K562 (cell line): Measurements from ENCODE around the gene HSD17B8. TPM values are rescaled to one million over a fixed set of nuclear protein-coding genes. Genes with fewer than 3 reads are reported as not detected.

Experiments
- ATAC-seq: fragments of 200-7000 bp; cut with Tn5 transposase; 3 replicates; pipeline ENCODE4 v1.9.1; 2020; ENCODE audit warnings: moderate library complexity
- BruUV-seq: library from RNA; stranded (reverse); fragments of 400-500 nt; replicated peaks from 2 replicates; lab custom pipeline; 2021; lab: Mats Ljungman, UMichigan
- CTCF ChIA-PET: fragments of 300-600 bp; formaldehyde crosslinking; extraction: SDS; loops from one replicate; lab custom pipeline; 2021; ENCODE audit warnings: low intra/inter-chr PET ratio; lab: Yijun Ruan, JAX
- POLR2A ChIA-PET: fragments of 300-600, 350-650 bp; sonication (Branson Sonifier 250); formaldehyde crosslinking; extraction: SDS; loops from one replicate; lab custom pipeline; 2021; ENCODE audit warnings: antibody characterized with exemption, inconsistent platforms; lab: Yijun Ruan, JAX
- DNase-seq, 4 experiments: peaks; one replicate each; pipeline versions ENCODE4 v3.0.0 to v3.0.0-alpha.2; 2011 to 2018; ENCODE audit warnings: low spot score in 3 of 4, mixed read lengths in 3 of 4; ENCODE audit errors: extremely low read depth in 1 of 4
- FAIRE-seq: peaks from 2 replicates; lab custom pipeline; 2011; peaks lifted over from hg19 to GRCh38; lab: Jason Lieb, UNC
- H2AFZ ChIP-seq: 2 replicates; pipeline ENCODE4 v1.6.0; 2011; ENCODE audit warnings: low read depth, low read length, control low read depth, inconsistent platforms
- H3K27ac ChIP-seq: fragments of 200-600 bp; 3 replicates; pipeline ENCODE4 v1.8.0; 2011; ENCODE audit warnings: low read depth, mild to moderate bottlenecking, control low read depth, inconsistent platforms, low read length, moderate library complexity, mixed read lengths; ENCODE audit errors: extremely low read depth
- H3K27me3 ChIP-seq, 2 experiments: fragments of 300-600 bp in 1 of 2; 2 replicates in 1 of 2; 3 replicates in 1 of 2; pipeline versions ENCODE4 v1.6.0 to v1.8.0; 2011; ENCODE audit warnings: inconsistent platforms in 2 of 2, low read length in 2 of 2, mild to moderate bottlenecking in 1 of 2, mixed read lengths in 1 of 2, moderate library complexity in 1 of 2; ENCODE audit not compliant: control insufficient read depth in 2 of 2, insufficient read depth in 2 of 2
- H3K36me3 ChIP-seq: fragments of 300-600 bp; 3 replicates; pipeline ENCODE4 v1.8.0; 2011; ENCODE audit warnings: mild to moderate bottlenecking, low read length, inconsistent platforms; ENCODE audit not compliant: control insufficient read depth, insufficient read depth
- H3K4me1 ChIP-seq, 2 experiments: fragments of 200-600 bp in 1 of 2; replicated peaks in 1 of 2; 2 replicates in 1 of 2; 3 replicates in 1 of 2; pipeline versions ENCODE4 v1.5.1 to v1.8.0; 2011; ENCODE audit warnings: inconsistent platforms in 2 of 2, low read length in 2 of 2, mild to moderate bottlenecking in 1 of 2, mixed read lengths in 1 of 2, moderate library complexity in 1 of 2; ENCODE audit not compliant: control insufficient read depth in 2 of 2, insufficient read depth in 2 of 2
- H3K4me2 ChIP-seq: 2 replicates; pipeline ENCODE4 v1.6.1; 2011; ENCODE audit warnings: low read length, control low read depth, inconsistent platforms, mixed read lengths; ENCODE audit not compliant: insufficient read depth
- H3K4me3 ChIP-seq: fragments of 200-600 bp; sonication (generic), shearing (Covaris generic); 2 replicates; pipeline ENCODE4 v1.5.1; 2016; ENCODE audit warnings: control low read depth, inconsistent platforms
- H3K79me2 ChIP-seq: fragments of 200-600 bp; 3 replicates; pipeline ENCODE4 v1.8.0; 2011; ENCODE audit warnings: low read length, inconsistent platforms; ENCODE audit not compliant: control insufficient read depth, insufficient read depth
- H3K9ac ChIP-seq, 2 experiments: 2 replicates each; pipeline versions ENCODE4 v1.6.0 to v1.6.1; 2011; ENCODE audit warnings: low read depth in 2 of 2, low read length in 2 of 2, control low read depth in 1 of 2, inconsistent platforms in 1 of 2, mild to moderate bottlenecking in 1 of 2, mixed read lengths in 1 of 2; ENCODE audit not compliant: insufficient read depth in 1 of 2
- H3K9me1 ChIP-seq: one replicate; pipeline ENCODE4 v1.6.0; 2011; ENCODE audit warnings: inconsistent platforms, mild to moderate bottlenecking, low read length, moderate library complexity; ENCODE audit not compliant: control insufficient read depth, insufficient read depth
- H3K9me3 ChIP-seq: replicated peaks from 2 replicates; pipeline ENCODE4 v1.5.1; 2011; ENCODE audit warnings: low read depth, low read length, inconsistent platforms; ENCODE audit not compliant: control insufficient read depth, insufficient read depth
- H4K20me1 ChIP-seq: replicated peaks from 2 replicates; pipeline ENCODE4 v1.6.1; 2011; ENCODE audit warnings: low read length, inconsistent platforms, mixed read lengths; ENCODE audit not compliant: control insufficient read depth, insufficient read depth
- ADNP ChIP-seq: fragments of 200-800 bp; sonication (Bioruptor generic); IDR thresholded peaks from 2 replicates; pipeline ENCODE4 v1.6.1; 2016; ENCODE audit warnings: missing genetic modification characterization, missing compliant biosample characterization
- ARID1B ChIP-seq: fragments of 450-650 bp; IDR thresholded peaks from 2 replicates; pipeline ENCODE4 v1.6.1; 2016; ENCODE audit warnings: antibody characterized with exemption, mild to moderate bottlenecking, inconsistent platforms
- SAFB2 ChIP-seq: fragments of 200-400 bp; formaldehyde crosslinking; IDR thresholded peaks from 2 replicates; pipeline ENCODE4 v1.6.1; 2018; ENCODE audit warnings: borderline replicate concordance, low read length, low read depth, moderate library complexity; ENCODE audit not compliant: severe bottlenecking
- SMARCE1 ChIP-seq: fragments of 450-650 bp; IDR thresholded peaks from 2 replicates; pipeline ENCODE4 v1.7.1; 2016; ENCODE audit warnings: mild to moderate bottlenecking
- TAF15 ChIP-seq: fragments of 200-400 bp; formaldehyde crosslinking; IDR thresholded peaks from 2 replicates; pipeline ENCODE4 v1.6.1; 2017; ENCODE audit warnings: mild to moderate bottlenecking, low read depth, low read length, moderate library complexity
- ZNF551 ChIP-seq: fragments of 250-450 bp; sonication (Bioruptor Pico); IDR thresholded peaks from 2 replicates; pipeline ENCODE4 v1.5.0; 2021; ENCODE audit warnings: mild to moderate bottlenecking, moderate library complexity
- WGBS: fragments of 100-300 bp; shearing (Covaris generic); methylation state at CpG from one replicate; pipeline ENCODE4 v1.1.6; 2016; ENCODE audit warnings: low coverage, mixed read lengths; ENCODE audit not compliant: insufficient coverage; ENCODE audit errors: missing lambda C conversion rate; 5-methylcytosine and 5-hydroxymethylcytosine counted together
- in situ Hi-C: fragments of 300-500 bp; cut with MboI; formaldehyde crosslinking; loops from 4 replicates; pipeline ENCODE4 v1.15.0; 2018; ENCODE audit warnings: inconsistent platforms, mixed read lengths
- intact Hi-C: fragments of 100-400 bp; cut with micrococcal nuclease; formaldehyde crosslinking; loops from 2 replicates; pipeline ENCODE4 v1.14.2; 2022
- polyA plus RNA-seq, 8 experiments: library from polyadenylated mRNA; depleted of rRNA in 4 of 8; stranded (reverse) in 5 of 8; unstranded in 3 of 8; fragments of >200 nt; fragmentation: Nextera tagmentation in 2 of 8; fragmentation: Illumina TruSeq in 1 of 8; extraction: Ambion mirVana in 2 of 8; extraction: Trizol in 1 of 8; gene quantifications; 2 replicates each; pipeline versions ENCODE4 v1.2.1 to v1.2.3, GENCODE V29; 2011 to 2014; ENCODE audit warnings: inconsistent platforms in 1 of 8, missing spikeins in 1 of 8
- total RNA-seq, 7 experiments: library from RNA; depleted of rRNA in 6 of 7; stranded (reverse); fragments of >200 nt in 6 of 7; fragmentation: Illumina TruSeq in 2 of 7; extraction: Trizol in 2 of 7; gene quantifications; 2 replicates each; pipeline versions ENCODE4 v1.2.1 to v1.2.3, GENCODE V29; 2011 to 2021; ENCODE audit warnings: low replicate concordance in 1 of 7
- TF ChIP-seq, protein P1 (sequence below): fragments of 150-350 bp; conservative IDR thresholded peaks from 2 replicates; pipeline ENCODE4 v1.6.1; 2014; ENCODE audit warnings: low read length
- TF ChIP-seq, protein P2 (sequence below): fragments of 200-800 bp; sonication (Bioruptor generic); IDR thresholded peaks from 2 replicates; pipeline ENCODE4 v1.6.1; 2017; ENCODE audit warnings: missing genetic modification characterization, missing compliant biosample characterization

Gene HSD17B8
- total and polyA plus RNA-seq, 9 of the 15 experiments (the other 6 are each of a cell fraction or from before 2014, with no cell fraction given): 3.7 to 35.2 (median 14.2) TPM

DNA sequence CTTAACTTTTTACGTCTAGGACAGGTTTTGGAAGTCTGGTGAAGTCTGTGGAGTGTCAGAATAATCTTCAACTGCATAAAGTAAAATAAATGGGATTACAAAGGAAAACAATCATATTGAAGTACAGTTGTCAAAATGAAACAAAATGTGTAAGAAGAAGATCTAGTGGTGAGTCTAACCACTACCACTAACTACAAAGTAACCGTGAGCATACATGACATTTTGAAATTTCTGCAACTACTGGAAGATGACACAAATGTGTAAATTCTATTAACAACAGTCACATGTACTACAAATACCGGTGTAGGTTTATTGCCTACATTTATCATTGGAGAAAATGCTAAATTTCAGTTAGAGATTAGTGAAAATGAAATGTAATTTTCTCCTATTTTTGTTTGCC, 37.5 kb downstream of the HSD17B8 start:
- Histone ChIP-seq H4K20me1 (0 out of 2 replicates have a peak, but pooled peaks cover 3% of the 10 kb centered on the region), H3K4me2 (no peak overlapping the region), H3K9ac (no peak overlapping the region), H3K36me3 (no peaks in the 10 kb centered on the region), H3K27ac (no peak overlapping the region), H3K79me2 (no peaks in the 10 kb centered on the region), H3K9me1 (no peaks in the 10 kb centered on the region), H3K4me3 (no peak overlapping the region), H3K9me3 (no peaks in the 10 kb centered on the region), H3K4me1 (no peaks in the 10 kb centered on the region), H3K27me3 (peaks cover 42 to 43% of the 10 kb centered on the region in 2 experiments), H2AFZ (no peak overlapping the region)
- ChIA-PET CTCF (no interaction called here), POLR2A (interaction anchor here (0.7 kb wide), 1 partner anchor 30 kb away, joined by 3 read pairs; the partner anchor contains the start of genes RPS18 and VPS52)
- intact Hi-C loops: no loop called here
- TF ChIP-seq SAFB2: no peak
- TF ChIP-seq, protein P1, sequence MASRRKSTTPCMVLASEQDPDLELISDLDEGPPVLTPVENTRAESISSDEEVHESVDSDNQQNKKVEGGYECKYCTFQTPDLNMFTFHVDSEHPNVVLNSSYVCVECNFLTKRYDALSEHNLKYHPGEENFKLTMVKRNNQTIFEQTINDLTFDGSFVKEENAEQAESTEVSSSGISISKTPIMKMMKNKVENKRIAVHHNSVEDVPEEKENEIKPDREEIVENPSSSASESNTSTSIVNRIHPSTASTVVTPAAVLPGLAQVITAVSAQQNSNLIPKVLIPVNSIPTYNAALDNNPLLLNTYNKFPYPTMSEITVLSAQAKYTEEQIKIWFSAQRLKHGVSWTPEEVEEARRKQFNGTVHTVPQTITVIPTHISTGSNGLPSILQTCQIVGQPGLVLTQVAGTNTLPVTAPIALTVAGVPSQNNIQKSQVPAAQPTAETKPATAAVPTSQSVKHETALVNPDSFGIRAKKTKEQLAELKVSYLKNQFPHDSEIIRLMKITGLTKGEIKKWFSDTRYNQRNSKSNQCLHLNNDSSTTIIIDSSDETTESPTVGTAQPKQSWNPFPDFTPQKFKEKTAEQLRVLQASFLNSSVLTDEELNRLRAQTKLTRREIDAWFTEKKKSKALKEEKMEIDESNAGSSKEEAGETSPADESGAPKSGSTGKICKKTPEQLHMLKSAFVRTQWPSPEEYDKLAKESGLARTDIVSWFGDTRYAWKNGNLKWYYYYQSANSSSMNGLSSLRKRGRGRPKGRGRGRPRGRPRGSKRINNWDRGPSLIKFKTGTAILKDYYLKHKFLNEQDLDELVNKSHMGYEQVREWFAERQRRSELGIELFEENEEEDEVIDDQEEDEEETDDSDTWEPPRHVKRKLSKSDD: no peak
- no peak for TF ChIP-seq ADNP
- TF ChIP-seq SMARCE1: no peak
- TF ChIP-seq ARID1B: no peak
- TF ChIP-seq, protein P2, sequence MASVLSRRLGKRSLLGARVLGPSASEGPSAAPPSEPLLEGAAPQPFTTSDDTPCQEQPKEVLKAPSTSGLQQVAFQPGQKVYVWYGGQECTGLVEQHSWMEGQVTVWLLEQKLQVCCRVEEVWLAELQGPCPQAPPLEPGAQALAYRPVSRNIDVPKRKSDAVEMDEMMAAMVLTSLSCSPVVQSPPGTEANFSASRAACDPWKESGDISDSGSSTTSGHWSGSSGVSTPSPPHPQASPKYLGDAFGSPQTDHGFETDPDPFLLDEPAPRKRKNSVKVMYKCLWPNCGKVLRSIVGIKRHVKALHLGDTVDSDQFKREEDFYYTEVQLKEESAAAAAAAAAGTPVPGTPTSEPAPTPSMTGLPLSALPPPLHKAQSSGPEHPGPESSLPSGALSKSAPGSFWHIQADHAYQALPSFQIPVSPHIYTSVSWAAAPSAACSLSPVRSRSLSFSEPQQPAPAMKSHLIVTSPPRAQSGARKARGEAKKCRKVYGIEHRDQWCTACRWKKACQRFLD (CRISPR knock-in tag): no peak
- TF ChIP-seq ZNF551 (CRISPR knock-in tag): no peak
- no peak for TF ChIP-seq TAF15
- WGBS: 0% methylated on average over 3 of the region's 3 CpGs
- no TSS peak for BruUV-seq
- ATAC-seq (no peak), FAIRE-seq (no peak), DNase-seq (no peak)
- in situ Hi-C loops: no loop called here
